Measurements from ENCODE around the gene FDX2. TPM values are rescaled to one million over a fixed set of nuclear protein-coding genes. Genes with fewer than 3 reads are reported as not detected.
A peak's percentile ranks its signal among the peaks of the same experiment; 100 is the strongest.

The FDX2 gene
- total and polyA plus RNA-seq, 2 of the 4 experiments (the other 2 are of a cell fraction) = 39.8 to 72.0 TPM

DNA sequence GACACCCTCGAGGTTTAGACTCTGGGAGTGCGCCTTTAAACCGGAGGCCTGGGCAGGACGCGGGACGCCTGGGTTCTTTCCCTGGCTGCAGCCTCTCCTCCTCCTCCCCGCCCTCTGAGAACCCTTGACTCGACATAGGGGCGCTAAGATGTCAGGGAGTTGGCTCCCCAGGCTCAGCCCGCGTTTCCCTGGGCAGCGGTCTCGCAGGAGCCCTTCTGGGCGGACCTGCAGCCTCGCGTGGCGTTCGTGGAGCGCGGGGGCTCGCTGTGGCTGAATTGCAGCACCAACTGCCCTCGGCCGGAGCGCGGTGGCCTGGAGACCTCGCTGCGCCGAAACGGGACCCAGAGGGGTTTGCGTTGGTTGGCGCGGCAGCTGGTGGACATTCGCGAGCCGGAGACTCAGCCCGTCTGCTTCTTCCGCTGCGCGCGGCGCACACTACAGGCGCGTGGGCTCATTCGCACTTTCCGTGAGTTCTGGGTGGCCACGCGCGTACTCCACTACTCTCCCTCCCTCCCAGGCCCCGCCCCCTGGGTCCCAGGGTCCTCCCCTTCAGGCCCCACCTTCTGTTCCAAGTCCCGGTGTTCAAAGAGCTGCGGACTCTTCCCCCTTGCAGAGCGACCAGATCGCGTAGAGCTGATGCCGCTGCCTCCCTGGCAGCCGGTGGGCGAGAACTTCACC, 24.8 kb downstream of the FDX2 start:
- Histone ChIP-seq H3K4me3 (ENCODE audit: insufficient read depth, low read depth, low read length) (peak overlapping the region; percentile 77), H3K27me3 (ENCODE audit: control insufficient read depth, insufficient read depth, low read length) (no peaks in the 10 kb centered on the region; the same call in 1 of the 2 replicates), H3K56ac (ENCODE audit: extremely low read depth, insufficient read depth, low read length) (no peak overlapping the region), H3K14ac (replicated peaks; ENCODE audit: low read depth, low read length) (no peak overlapping the region), H3K79me1 (ENCODE audit: low read depth in 1 of 2, low read length in 2 of 2) (peaks cover 0 to 4% of the 10 kb centered on the region in 2 experiments; a peak in 1 of 4 replicates), H4K91ac (ENCODE audit: insufficient read depth, low read depth, low read length) (peak overlapping the region; percentile 41; the same call in 1 of the 2 replicates), H2AFZ (replicated peaks; ENCODE audit: low read length, poor library complexity) (peak overlapping the region; percentile 92), H3K23ac (ENCODE audit: low read depth, low read length) (peak overlapping the region; percentile 44; the same call in 1 of the 2 replicates), H3K36me3 (ENCODE audit: control insufficient read depth, insufficient read depth, low read length) (peaks cover 14% of the 10 kb centered on the region; the same call in 1 of the 2 replicates), H4K8ac (ENCODE audit: low read depth in 2 of 2, low read length in 2 of 2) (peak overlapping the region; percentile 31 to 34; a peak in 2 of 4 replicates), H2BK120ac (ENCODE audit: low read depth, low read length) (no peak overlapping the region), H3K9ac (ENCODE audit: low read depth, low read length) (peak overlapping the region; percentile 29), H3K18ac (ENCODE audit: low read depth, low read length) (no peak overlapping the region; the same call in 1 of the 2 replicates), H2BK5ac (ENCODE audit: low read depth, low read length, poor library complexity, severe bottlenecking) (no peak overlapping the region), H2AK9ac (replicated peaks; ENCODE audit: low read depth, low read length, poor library complexity) (peak overlapping the region; percentile 88), H2AK5ac (ENCODE audit: low read depth, low read length) (peak overlapping the region; percentile 30; the same call in 1 of the 2 replicates), H3K9me1 (ENCODE audit: insufficient read depth, low read length) (peaks cover 10% of the 10 kb centered on the region), H2BK20ac (ENCODE audit: low read depth, low read length) (no peak overlapping the region), H3K4me2 (ENCODE audit: low read depth, low read length) (peak overlapping the region; percentile 96), H3K9me3 (ENCODE audit: control insufficient read depth, insufficient read depth, low read length) (no peaks in the 10 kb centered on the region), H4K5ac (ENCODE audit: low read depth, low read length) (no peak overlapping the region), H4K20me1 (ENCODE audit: insufficient read depth, low read length) (peaks cover 6% of the 10 kb centered on the region), H3K27ac (ENCODE audit: insufficient read depth, low read length) (peak overlapping the region; percentile 18; the same call in 1 of the 2 replicates), H3K4ac (ENCODE audit: low read depth, low read length) (peak overlapping the region; percentile 55), H2BK15ac (ENCODE audit: low read depth, low read length) (no peak overlapping the region), H3K4me1 (ENCODE audit: control insufficient read depth, insufficient read depth, low read length) (peaks cover 23% of the 10 kb centered on the region)
- no peak for TF ChIP-seq CHD1 (IDR thresholded peaks at IDR 0.05; ENCODE audit: low read depth, low read length)
- TF ChIP-seq, protein P1, sequence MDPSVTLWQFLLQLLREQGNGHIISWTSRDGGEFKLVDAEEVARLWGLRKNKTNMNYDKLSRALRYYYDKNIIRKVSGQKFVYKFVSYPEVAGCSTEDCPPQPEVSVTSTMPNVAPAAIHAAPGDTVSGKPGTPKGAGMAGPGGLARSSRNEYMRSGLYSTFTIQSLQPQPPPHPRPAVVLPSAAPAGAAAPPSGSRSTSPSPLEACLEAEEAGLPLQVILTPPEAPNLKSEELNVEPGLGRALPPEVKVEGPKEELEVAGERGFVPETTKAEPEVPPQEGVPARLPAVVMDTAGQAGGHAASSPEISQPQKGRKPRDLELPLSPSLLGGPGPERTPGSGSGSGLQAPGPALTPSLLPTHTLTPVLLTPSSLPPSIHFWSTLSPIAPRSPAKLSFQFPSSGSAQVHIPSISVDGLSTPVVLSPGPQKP (IDR thresholded peaks at IDR 0.05; ENCODE audit: borderline replicate concordance, low read depth, low read length) = no peak
- no peak for TF ChIP-seq CEBPB (IDR thresholded peaks at IDR 0.05; ENCODE audit: low read depth, low read length)
- TF ChIP-seq MAZ (IDR thresholded peaks at IDR 0.05; ENCODE audit: borderline replicate concordance, low read depth, low read length) = peak; percentile 56; the same call in 1 of the 2 replicates
- no peak for TF ChIP-seq MAFK (IDR thresholded peaks at IDR 0.05; ENCODE audit: low read depth, low read length)
- intact Hi-C loops (cut with micrococcal nuclease) = no loop called here
- in situ Hi-C loops (cut with MboI; ENCODE audit: low sequenced_read_pairs) = no loop called here
- dilution Hi-C loops (cut with HindIII; ENCODE audit: low sequenced_read_pairs, unreplicated experiment) = no loop called here
- ChIA-PET POLR2A (ENCODE audit: unreplicated experiment) (interaction anchor here (0.6 to 1.6 kb wide), 4 partner anchors 14 to 82 kb away, joined by 3 to 8 read pairs (median 4); partner anchors contain the start of gene ICAM1), CTCF (interaction anchor here (0.7 to 1.1 kb wide), 2 partner anchors 21 to 81 kb away, joined by 3 to 4 read pairs; no protein-coding TSS in a partner anchor)
- DNase-seq (peak; percentile 54), ATAC-seq (ENCODE audit: low read depth) (peak; percentile 56)
- 1% methylated on average over 34 of the region's 57 CpGs; no CpG with 5 or more reads in 1 of the 2 experiments for WGBS, 2 experiments (ENCODE audit: extremely low coverage in 2 of 2, insufficient read length in 1 of 2)
- BruUV-seq (replicated peaks) = no TSS peak
